Eye (tissue), 1 donor: ENCODE data around the gene RNF214.
"Not testable (repeated sequence)": the region's sequence is repeated elsewhere in the genome, so short reads cannot be mapped to it uniquely, and the experiment has no call there.

Experiments used
- DNase-seq: peaks from one replicate; pipeline ENCODE4 v3.0.0-alpha.2; 2015

Gene RNF214

DNA sequence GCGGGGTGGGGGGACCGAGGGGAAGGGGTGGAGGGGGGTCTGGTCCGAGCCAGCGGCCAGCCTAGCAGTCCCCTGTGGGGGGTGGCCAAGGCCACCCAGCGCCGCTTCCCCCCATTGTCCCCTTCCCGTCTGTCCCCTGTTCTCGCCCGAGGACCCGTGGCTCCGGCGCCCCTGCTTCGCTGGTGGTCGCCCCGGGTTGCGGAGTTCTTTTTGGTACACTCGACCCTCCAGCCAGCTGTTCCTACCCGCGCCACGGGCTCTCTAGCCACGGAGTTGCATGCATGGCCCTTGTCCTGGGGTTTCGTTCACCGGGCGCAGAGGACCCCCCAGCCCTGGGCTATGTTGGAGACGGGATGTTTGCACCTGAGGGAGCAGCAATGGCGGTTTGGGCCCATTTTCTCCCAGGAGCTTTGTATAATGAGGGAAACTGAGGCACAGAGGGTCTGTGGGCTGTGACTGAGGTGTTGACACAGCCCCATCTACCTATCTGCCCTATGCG lies 489 bp downstream of the RNF214 start:
- peak; percentile 46 for DNase-seq

DNA sequence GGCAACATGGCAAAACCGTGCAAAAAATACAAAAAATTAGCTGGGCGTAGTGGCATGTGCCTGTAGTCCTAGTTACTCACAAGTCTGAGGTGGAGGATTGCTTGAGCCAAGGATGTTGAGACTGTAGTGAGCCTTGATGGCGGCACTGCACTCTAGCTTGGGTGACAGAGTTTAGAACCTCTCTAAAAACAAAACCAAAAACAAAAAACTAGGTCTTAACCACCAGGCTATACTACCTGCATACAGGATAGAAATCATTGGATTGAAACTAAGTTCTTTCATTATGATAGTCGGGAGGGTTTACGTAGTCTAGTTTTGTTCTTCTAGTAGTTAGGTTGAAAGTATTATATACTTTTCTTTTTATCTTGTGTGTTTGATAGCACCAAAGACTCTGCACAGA lies 5.8 kb downstream of the RNF214 start:
- DNase-seq, result no peak

DNA sequence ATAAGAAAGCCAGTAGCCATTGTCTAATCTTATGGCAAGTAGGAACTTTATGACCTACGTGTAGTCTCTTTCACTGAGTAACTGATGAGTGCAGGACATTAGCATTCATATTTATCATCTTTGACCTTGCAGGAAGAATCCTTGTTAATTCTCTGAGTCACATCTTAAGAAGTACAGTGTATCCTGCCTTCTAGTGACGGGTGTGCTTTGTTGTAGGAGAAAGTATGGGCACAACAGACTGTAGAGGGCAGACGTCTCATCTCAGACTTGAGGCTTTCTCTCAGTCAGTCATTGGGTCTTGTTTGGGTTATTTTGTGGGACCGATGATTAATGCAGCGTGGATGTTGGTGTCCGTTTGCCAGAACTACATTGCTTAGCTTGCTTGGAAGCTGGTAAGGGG lies 6.8 kb downstream of the RNF214 start:
- DNase-seq, result no peak

DNA sequence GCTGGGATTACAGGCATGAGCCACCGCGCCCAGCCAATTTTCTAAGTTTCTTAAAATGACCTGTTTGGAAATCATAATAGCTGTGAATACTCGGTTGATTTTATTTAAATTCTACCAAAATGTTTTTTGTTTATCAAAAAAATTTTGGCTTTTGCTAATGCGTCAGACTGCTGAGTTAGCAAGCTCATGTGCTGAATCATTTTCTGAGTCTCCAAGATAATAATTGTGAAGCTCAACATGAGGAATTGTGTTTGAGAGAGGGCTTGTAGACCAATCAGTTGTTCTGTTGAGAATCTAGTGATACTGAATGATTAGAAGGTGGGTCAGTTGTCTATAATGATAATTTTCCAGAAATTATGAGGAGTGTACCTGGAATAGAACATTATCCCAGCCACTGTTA lies 15.9 kb downstream of the RNF214 start:
- no peak for DNase-seq

DNA sequence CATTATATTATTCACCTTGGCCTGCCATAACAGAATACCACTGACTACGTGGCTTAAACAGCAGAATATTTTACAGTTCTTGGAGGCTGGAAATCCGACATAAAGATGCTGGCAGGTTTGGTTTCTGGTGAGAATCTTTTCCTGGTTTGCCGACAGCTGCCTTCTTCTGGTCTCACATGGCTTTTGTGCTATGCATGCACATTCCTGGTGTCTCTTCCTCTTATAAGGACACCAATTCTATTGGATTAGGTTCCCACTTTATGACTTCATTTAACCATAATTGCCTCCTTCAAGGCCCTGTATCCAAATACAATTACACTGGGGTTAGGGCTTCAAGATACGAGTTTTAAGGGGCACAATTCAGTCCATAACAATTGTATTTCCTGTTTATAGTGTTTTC lies 17.1 kb downstream of the RNF214 start:
- DNase-seq, result no peak

DNA sequence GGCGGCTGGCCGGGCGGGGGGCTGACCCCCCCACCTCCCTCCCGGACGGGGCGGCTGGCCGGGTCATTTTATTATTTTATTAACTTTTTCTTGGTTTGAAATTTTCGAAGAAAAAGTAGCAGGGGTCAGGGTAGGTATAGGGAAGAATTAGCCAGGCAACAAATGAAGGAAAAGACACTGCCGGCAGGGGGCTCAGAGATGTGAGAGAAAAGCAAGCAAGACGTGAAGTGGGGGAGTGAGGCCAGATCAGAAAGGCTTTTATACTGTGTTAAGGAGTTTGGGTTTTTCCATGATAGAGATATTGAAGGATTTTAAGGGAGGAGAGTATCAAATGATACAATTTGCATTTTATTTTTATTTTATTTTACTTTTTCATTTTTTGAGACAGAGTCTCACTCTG lies 19.0 kb downstream of the RNF214 start:
- DNase-seq, result no peak

DNA sequence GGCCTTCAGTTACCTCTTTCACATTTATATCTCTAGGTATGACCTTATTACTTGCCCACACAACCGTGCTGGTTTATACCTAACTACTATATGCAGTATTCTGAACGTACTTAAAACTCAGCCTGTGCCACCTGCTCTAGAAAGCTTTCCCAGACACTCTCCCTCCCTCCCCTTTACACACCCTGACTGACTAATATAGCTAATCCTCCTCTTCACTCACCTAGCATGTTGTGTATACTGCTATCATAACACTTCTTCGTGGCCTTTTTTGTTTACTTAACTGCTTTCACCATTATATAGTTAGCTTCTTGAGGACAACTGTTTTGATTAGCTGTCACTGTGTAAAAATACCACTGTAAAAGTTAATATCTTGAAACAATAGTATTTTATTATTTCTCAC lies 23.5 kb downstream of the RNF214 start:
- DNase-seq, result no peak

DNA sequence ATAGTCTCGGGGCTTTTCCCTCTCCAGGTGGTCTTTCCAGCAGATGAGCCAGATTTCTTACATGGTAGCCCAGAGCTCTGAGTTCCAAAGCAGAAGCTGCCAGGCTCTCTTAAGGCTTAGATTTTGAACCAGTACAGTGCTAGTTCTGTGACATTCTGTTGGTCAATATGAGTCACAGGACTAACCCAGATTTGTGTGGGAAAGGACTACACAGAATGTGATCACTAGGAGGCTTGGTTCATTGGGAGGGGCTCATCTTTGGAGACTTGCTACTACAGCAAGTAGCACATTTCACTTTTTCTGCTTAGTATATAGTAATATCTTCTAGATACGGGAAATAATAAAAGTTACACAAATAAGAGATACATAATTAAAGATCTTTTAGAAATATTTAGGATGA lies 24.1 kb downstream of the RNF214 start:
- no peak for DNase-seq

DNA sequence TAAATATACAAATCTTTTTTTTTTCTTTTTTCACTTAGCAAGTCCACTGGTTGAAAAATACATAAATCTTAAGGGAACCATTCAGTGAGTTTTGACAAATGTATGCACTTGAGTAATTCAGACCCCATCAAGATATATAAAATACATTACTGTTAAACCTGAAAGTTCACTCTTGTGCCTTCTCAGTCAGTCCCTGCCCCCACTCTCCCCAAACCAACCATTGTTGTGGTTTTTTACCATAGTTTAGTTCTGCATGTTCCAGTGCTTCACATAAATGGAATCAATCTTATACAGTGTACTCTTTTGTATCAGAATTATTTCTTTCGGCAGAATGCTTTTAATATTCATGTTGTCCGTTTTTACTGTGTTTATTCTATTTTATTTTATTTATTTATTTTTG lies 26.1 kb downstream of the RNF214 start:
- DNase-seq, result no peak

DNA sequence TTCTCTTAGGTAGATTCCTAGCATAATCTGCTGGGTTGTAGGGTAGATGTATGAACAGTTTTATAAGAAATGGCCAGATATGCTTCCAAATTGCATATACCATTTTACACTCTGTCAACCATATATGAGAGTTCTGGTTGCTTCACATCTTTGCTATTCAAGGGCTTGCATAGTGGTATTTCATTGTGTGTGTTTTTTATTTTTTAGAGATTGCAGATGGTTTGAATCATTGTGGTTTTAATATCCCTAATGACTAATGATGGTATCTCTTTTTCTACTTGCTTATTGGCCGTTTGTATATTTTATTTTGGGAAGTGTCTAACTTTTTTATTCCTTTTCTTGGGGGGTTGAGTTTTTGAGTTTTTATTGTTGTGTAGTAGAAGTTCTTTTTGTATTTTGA lies 26.9 kb downstream of the RNF214 start:
- DNase-seq, result no peak

DNA sequence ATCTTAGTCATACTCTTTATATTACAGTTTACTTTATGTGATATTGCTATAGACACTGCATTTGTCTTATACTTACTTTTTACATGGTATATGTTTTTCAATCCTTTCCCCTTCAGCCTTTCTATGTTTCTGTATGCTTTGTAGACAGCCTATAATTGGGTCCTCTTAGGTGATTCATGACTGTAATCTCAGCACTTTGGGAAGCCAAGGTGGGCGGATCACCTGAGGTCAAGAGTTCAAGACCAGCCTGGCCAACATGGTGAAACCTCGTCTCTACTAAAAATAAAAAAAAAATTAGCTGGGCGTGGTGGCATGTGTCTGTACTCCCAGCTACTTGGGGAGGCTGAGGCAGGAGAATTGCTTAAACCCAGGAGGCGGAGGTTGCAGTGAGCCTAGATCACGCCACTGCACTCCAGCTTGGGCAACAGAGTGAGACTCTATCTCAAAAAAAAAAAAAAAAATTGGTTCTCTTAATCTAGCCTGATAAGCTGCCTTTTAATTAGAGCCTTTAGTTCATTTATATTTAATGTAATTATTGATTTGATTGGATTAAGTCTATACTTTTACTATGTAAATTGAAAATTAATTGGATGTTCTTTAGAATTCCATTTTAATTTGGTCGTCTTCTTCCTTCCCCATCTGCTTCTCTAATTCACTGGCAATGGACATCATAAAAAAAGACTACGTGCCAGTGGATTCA lies 32.3 kb downstream of the RNF214 start:
- DNase-seq, result not testable (repeated sequence)

DNA sequence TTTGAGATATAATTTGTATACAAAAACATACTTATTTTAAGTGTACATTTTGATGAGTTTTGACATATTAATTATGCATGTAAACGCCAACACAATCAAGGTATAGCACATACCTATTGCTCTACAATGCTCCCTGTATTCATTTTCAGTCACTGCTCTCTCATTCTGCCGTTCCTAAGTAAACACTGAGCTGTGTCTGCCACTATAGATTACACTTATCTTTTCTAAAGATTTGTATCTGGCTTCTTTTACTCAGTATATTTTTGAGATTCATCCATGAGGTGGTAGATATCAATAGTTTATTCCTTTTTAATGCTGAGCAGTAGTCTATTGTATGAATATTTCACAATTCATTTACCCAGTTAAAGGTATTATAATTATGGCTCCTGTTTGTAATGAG lies 33.3 kb downstream of the RNF214 start:
- DNase-seq, result no peak

DNA sequence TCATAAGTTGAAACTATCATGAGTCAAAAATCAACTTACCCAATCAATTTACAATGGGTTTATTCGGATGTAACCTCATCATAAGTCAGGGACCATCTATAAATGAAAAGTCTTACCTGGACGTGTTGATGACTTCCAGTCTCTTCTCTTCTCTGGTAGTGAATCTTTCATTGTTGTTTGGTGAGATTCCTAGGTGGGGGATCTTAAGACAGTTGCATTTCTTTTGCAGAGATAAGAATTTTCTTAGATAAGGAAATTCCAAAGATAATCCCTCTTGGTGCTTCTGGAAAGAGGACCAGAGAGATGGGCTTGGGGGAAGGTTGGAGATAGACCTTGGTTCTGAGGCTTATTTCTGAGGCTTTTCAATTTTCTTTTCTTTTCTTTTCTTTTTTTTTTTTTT lies 37.4 kb downstream of the RNF214 start:
- no peak for DNase-seq

DNA sequence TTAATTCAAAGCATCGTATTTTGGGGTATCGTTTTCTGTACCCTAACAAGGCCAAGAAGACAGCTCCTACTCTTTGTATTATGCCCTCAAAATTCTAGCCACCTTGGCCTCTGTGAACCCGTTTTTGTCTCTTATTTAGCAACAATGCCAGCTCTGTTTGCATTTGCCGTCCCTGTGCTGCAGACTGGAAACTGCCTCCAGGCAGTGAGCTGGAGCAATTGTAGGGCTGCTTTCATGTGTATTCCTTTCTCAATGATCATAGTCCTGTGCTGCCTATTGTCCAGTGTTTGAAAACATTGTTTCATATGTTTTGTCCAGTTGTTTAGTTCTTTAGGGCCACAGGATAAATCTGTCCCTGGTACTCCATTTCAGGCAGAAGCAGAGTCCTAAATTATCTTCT lies 38.7 kb downstream of the RNF214 start:
- DNase-seq, result no peak

DNA sequence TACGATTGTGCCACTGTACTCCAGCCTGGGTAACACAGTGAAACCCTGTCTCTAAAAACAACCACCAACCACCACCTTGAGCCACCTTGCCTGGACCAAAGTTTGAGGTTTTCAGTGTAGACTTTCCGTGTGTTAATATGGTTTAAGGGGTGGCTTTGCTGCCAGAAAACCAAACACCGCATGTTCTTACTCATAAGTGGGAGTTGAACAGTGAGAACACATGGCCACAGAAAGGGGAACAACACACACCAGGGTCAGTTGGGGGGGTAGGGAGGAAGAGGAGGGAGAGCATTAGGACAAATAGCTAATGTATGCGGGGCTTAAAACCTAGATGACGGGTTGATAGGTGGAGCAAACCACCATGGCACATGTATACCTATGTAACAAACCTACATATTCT lies 39.7 kb downstream of the RNF214 start:
- DNase-seq, result not testable (repeated sequence)

DNA sequence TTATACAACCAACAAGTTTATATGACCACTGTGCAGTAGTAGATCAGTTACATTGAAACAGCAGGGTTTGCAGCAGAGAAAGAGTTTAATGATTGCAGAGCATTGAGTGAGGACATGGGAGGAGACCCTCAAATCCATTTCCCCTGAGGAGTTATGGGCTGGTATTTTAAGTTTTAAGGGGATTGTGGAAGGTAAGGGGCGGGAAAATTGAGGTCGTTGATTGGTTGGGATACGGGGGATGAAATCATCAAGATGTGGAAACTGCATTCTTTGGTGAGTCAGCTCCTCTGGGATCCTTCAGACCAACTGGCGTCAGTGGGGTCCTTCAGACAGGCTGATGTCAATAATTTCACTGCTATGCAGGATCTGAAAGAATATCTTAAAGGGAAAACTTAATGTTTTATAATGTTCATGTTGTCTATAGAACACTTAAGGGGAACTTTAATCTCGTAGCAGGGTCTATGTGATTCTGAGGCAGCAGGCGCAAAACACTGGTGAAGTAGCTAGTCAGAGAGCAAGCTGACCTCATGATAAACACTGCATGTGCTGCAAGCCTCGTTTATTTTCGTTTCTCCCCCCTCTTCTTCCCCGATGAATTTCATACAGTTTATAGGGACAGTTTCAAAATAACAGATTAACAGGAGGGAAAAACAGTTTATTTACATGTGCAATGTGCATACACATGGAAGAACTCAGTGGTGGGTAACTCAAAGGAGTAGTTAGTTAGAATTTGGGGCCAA lies 41.2 kb downstream of the RNF214 start:
- peak; percentile 13 for DNase-seq

DNA sequence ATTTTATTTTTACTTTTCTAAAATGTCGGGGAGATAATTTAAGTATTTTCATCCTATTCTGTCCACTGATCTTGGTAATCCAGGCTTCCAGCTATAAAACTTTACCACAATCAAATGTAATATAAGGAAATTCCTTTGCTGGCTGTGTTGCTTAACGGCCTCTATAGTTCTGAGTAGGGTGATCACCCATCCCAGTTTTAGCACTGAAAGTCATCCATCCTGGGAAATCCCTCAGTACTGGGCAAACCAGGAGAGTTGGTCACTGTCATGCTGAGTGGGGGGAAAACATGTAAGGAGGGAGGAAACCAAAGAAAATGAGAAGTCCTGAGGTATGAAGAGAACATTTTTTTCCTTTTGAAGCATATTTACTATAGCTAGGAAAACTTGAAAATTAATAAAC lies 45.9 kb downstream of the RNF214 start:
- DNase-seq, result no peak

DNA sequence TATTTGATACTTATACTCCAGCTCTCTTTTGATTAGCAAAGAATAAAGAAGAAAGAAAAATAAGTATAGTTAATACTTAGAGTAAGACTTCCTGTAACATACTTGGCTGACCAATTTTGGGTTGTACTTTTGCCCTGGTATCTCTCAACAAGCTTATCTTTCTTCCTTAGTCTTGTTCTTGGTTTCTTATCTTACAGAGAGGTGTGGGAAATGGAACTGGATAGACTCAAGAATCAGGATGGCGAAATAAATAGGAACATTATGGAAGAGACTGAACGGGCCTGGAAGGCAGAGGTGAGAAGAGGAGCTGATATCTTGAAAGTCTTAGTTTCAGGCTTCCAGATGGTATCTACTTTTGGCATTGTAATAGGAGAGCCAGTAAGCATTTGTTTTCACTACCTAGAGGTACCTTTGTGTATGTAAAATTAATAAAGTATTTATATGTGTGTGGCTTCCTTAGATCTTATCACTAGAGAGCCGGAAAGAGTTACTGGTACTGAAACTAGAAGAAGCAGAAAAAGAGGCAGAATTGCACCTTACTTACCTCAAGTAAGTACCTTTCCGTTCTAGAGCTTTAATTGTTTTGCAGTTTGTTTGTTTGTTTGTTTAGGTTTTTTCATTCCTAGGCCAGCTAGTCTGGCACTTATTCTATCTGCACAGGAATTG lies 47.4 kb downstream of the RNF214 start:
- no peak for DNase-seq

DNA sequence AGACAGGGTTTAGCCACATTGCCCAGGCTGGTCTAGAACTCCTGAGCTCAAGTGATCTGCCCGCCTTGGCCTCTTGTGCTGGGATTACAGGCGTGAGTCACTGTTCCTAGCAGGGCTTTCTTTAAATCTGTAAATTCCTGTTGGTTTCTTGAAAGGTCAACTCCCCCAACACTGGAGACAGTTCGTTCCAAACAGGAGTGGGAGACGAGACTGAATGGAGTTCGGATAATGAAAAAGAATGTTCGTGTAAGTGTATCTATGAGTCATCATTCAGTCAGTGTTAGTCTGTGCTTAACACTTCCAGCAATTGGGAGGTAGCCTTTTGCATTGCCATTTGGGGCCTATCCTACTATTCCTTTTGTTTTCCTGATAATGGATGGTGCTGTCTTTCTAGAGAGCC lies 48.7 kb downstream of the RNF214 start:
- DNase-seq, result no peak

DNA sequence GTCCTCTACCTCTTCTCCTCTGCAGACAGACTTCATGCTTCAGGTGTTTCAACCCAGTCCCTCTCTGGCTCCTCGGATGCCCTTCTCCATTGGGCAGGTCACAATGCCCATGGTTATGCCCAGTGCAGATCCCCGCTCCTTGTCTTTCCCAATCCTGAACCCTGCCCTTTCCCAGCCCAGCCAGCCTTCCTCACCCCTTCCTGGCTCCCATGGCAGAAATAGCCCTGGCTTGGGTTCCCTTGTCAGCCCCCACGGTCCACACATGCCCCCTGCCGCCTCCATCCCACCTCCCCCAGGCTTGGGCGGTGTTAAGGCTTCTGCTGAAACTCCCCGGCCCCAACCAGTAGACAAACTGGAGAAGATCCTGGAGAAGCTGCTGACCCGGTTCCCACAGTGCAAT lies 49.4 kb downstream of the RNF214 start:
- DNase-seq, result no peak

DNA sequence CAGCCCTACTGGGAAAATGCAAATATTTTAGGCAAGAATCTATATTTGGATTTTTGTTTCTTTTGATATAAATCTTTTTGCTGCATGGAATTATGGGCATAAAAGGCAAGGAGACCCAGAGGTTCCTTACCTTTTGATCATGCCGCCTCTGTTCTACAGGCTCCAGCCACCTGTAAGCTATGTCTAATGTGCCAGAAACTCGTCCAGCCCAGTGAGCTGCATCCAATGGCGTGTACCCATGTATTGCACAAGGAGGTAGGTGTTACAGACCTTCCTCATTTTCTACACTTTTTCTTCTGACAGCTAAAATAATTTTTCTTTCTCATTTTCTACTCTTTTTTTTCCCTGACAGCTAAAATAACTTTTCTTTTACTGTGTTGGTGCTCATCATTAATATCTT lies 50.5 kb downstream of the RNF214 start:
- DNase-seq, result no peak

DNA sequence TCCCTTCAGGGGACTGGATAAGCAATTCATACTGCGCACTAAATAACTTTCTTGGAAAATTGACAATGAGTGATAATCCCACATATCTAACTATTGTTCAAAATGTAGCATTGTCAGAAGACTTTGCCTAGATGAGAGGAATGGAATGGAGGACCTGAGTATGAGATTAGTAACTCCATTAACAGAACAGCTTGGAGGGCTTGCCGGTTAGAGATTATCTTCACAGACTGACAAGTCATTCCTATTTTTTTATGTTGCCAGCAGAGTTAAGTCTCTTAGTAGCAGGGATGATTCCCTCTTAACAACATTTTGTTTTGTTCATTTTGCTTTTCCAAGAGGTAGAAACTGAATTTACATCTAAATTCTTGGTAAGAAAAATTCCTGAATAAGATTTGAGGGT lies 51.6 kb downstream of the RNF214 start:
- DNase-seq, result no peak

DNA sequence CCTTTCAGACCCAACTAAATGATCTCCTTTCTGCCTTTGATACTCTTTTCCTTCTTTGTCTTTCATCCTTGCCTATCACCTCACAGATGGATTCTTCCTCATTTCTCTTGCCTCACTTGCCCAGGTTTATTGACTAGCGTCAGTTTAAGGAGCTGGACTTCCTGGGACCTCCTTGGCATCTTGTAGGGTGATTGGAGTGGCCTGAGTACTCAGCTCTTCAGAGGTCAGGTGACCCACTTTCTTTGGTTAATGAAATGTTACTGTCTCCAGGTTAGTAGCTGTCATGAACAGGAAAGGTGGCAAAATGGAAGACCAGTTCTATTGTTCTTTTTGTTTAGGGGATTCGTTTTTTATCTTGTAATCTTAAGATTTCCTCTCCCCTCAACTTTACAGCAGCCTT lies 54.1 kb downstream of the RNF214 start:
- DNase-seq, result no peak

DNA sequence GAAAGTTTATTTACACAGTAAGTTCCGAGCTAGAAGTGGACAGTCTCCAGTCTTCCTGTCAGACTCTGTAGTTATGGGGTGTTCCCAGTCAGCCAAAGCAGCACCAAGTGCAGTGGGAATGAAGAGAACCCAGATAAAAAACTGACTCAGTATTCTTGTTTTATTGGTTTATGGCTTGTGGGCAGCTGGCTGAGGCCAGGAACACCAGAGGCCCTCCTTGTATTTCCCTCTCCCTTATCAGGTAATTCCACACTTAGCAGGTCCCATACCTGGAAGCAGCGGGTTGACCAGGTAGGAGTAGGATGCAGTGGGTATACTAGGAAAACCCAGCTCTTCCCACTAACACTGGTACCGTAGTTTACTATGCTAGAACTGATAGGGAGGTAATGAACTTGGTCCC lies 55.2 kb downstream of the RNF214 start:
- DNase-seq, result no peak
